ENCODE measurements around the gene MAMDC4. TPM values are rescaled to one million over a fixed set of nuclear protein-coding genes. Genes with fewer than 3 reads are reported as not detected.
"Not testable (repeated sequence)": the region's sequence is repeated elsewhere in the genome, so short reads cannot be mapped to it uniquely, and the experiment has no call there.

The MAMDC4 gene
- polyA plus RNA-seq, 6 donors from 2014 or later: not detected

DNA sequence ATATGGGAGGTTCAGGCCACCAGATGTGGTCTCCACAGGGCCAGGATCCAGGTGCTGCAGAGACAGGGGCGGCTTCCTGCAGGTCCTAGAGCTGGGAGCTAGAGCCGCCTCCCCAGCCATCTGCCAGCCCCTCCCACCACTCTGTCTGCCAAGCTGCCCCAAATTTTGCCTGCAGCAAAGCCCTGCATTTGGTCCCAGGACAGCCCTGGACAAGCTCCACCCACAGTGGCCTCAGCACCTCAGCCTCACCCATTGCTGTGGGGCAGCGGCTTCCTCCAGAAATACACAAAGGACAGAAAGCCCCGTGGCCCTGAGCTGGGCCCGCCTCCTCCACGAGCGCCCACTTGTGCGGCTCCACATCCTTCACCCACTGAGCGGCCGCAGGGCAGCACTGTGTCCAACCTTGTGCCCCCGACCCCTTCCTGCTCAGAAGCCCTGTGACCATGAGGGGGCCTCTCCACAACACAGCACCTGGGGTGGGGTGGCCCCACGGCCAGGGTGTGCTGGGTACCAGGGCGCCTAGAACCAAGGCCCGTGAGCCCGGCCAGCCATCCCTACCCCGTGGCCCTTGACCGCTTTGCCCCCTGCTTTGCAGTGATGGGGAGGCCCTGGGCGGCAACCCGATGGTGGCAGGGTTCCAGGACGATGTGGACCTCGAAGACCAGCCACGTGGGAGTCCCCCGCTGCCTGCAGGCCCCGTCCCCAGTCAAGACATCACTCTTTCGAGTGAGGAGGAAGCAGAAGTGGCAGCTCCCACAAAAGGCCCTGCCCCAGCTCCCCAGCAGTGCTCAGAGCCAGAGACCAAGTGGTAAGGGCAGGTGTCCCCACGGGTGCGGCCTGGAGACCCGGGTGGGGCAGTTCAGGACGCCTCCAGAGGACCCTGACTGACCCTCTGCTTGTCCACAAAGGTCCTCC is 13.6 kb upstream of the MAMDC4 start:
- no peaks in the 10 kb centered on the region for H3K9me3 Mint-ChIP-seq
- peak overlapping the region in 1 of 6 donors; percentile 47 for H3K27ac Mint-ChIP-seq
- ATAC-seq (ENCODE audit: low read depth in 2 of 2) (no peak), DNase-seq (no peak)
- peaks cover 0 to 5% (median 0%) of the 10 kb centered on the region in 3 donors for H3K27me3 Mint-ChIP-seq
- peaks cover 7 to 17% (median 9%) of the 10 kb centered on the region in 3 donors for H3K4me1 Mint-ChIP-seq
- H3K4me3 Mint-ChIP-seq: peak overlapping the region in 1 of 8 donors; percentile 74
- H3K36me3 Mint-ChIP-seq: peaks cover 0 to 8% of the 10 kb centered on the region in 2 donors

DNA sequence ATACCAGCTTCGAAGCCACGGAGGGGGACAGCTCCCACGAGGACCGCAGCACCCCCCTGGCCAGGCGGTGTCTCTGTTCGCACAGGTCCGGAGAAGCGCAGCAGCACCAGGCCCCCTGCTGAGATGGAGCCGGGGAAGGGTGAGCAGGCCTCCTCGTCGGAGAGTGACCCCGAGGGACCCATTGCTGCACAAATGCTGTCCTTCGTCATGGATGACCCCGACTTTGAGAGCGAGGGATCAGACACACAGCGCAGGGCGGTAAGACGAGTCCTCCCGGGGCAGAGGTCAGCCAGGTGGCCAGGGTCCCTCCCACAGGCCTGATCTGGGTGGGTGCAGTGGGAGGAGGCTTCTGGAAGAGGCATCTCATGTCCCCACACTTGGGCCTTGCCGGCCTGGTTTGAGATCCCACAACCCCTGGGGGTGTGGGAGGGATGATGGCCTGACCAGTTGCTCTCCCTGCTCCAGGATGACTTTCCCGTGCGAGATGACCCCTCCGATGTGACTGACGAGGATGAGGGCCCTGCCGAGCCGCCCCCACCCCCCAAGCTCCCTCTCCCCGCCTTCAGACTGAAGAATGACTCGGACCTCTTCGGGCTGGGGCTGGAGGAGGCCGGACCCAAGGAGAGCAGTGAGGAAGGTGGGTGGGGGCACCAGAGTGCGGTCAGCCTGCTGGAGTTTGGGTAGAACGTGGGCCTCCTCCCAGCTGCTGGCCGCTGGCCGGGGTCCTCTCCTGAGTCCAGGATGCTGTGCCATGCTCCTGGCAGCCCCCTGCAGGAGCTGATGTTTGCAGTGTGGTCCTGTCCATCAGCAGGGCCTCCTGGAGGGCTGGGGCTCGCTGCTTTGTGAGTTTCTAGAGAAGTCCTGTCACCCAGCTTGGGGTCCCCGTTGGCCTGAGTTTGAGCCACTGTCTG is 12.7 kb upstream of the MAMDC4 start:
- no peak overlapping the region for H3K27ac Mint-ChIP-seq
- DNase-seq (no peak), ATAC-seq (ENCODE audit: low read depth in 2 of 2) (no peak)
- peak overlapping the region in 2 of 8 donors; percentile 59 to 65 for H3K4me3 Mint-ChIP-seq
- peaks cover 8 to 22% (median 9%) of the 10 kb centered on the region in 3 donors for H3K4me1 Mint-ChIP-seq
- H3K27me3 Mint-ChIP-seq: peaks cover 0 to 9% (median 0%) of the 10 kb centered on the region in 3 donors
- H3K9me3 Mint-ChIP-seq: no peaks in the 10 kb centered on the region
- H3K36me3 Mint-ChIP-seq: peaks cover 0 to 8% of the 10 kb centered on the region in 2 donors

DNA sequence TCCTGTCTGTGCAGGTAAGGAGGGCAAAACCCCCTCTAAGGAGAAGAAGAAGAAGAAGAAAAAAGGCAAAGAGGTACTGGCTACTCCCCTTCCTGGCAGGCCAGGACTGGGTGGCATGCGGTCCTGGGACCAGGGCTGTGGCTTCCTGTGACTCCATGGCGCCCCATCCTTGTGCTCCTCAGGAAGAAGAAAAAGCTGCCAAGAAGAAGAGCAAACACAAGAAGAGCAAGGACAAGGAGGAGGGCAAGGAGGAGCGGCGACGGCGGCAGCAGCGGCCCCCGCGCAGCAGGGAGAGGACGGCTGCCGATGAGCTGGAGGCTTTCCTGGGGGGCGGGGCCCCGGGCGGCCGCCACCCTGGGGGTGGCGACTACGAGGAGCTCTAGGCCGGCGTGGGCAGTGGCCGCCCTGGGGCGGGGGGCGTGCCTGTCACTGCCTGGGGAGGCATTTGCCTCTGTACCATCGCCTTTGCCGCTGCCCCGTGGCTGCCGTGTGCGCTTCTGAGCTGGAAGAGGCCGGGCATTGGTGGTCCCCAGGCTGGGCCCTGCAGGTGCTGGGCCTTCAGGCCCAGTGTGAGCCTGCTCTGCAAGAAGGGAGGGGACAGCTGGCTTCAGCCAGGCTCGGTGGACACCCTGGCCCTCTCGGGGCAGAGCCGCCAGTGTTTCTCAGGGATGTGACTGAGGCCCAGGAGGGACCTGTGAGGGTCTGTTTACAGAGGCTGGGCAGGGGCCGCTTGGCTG is 11.8 kb upstream of the MAMDC4 start:
- Mint-ChIP-seq H3K27ac (peak overlapping the region in 2 of 6 donors; percentile 66 to 87), H3K4me1 (peaks cover 8 to 22% (median 9%) of the 10 kb centered on the region in 3 donors), H3K4me3 (peak overlapping the region in 3 of 8 donors; percentile 49 to 65 (median 59)), H3K36me3 (peaks cover 0 to 8% of the 10 kb centered on the region in 2 donors), H3K9me3 (no peaks in the 10 kb centered on the region), H3K27me3 (peaks cover 0 to 9% (median 0%) of the 10 kb centered on the region in 3 donors)
- no peak for DNase-seq
- no peak for ATAC-seq (ENCODE audit: low read depth in 2 of 2)

- H3K4me3 Mint-ChIP-seq: peak overlapping the region in 3 of 8 donors; percentile 12 to 88 (median 22)
- no peaks in the 10 kb centered on the region for H3K9me3 Mint-ChIP-seq
- no peak for ATAC-seq (ENCODE audit: low read depth in 2 of 2)
Observed at GRCh38 chr9:136840877-136841645, 11.1 kb upstream of the MAMDC4 start.

DNA sequence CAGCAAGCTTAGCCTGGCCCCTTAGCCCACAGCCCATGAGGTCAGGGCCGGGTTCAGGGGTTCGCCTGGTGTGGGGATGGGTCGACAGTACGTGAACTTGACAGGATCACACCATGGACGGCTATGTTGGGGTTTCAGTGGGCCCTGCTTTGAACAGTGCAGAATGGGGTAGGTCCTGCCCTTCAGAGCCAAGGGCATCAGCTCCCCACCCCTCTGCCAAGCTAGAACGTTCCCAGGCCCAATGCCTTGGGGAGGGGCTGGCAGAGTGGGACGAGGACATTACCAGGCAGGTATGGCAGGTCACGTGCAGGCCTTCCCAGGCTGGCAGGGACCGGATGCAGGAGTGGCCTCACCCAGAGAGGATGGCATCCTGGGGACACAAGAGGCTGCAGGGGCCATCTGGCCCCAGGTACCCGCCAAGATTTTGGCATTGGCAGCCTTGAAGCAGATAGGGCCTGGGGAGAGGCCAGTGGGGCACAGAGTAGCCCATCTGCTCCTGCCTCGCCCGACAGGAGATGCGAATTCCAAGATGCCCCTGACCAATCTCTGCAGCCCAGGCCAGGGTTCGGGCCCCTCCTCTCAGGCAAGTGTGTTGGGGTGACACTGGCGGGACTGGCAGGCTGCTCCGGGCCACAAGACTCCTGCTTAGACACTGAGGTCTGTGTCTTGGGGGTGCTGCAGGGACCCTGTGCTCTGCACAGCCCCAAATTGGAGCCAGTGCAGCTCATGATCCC is 10.3 kb upstream of the MAMDC4 start:
- not testable (repeated sequence) for DNase-seq; H3K36me3 Mint-ChIP-seq; H3K9me3 Mint-ChIP-seq; ATAC-seq (ENCODE audit: low read depth in 2 of 2)
- Mint-ChIP-seq H3K27ac (peak overlapping the region in 2 of 6 donors; percentile 75 to 92), H3K4me1 (peaks cover 8 to 27% (median 9%) of the 10 kb centered on the region in 3 donors), H3K27me3 (peaks cover 0 to 14% (median 0%) of the 10 kb centered on the region in 3 donors), H3K4me3 (peak overlapping the region; percentile 74 to 92 (median 88))

More at GRCh38 chr9:136840877-136841645, 11.1 kb upstream of the MAMDC4 start:
- no peak for DNase-seq
- peaks cover 8 to 22% (median 9%) of the 10 kb centered on the region in 3 donors for H3K4me1 Mint-ChIP-seq
- H3K27ac Mint-ChIP-seq: no peak overlapping the region
- H3K27me3 Mint-ChIP-seq: peaks cover 0 to 9% (median 0%) of the 10 kb centered on the region in 3 donors
- H3K36me3 Mint-ChIP-seq: peaks cover 0 to 8% of the 10 kb centered on the region in 2 donors

DNA sequence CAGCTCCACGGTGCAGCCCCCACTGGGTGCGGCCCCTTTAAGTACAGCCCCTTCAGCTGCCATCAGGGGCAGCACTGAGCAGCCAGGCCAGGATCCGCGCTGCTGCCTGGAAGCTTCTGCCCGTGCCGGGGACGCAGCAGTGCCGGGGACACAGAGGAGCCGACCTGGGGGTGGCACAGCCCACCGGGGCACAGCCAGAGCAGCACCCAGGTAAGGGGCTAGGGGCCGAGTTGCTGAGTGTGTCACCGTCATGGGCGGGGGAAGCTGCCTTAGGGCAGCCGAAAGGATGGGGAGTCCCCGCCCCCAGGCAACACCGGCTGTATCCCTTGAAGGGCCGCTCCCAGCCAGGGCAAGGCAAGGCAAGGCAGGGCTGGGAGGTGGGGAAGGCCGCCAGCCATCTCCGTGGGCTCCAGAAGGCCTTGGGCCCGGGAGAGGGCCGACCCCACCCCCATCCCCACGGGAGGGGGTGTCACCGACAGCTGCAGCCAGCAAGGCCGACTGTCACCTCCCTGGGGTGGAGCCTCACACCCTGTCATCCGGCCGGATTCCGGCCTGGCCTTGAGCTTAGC is 9.7 kb upstream of the MAMDC4 start, which contains the start of gene AJM1:
AJM1 (plus strand) TSS at position 99 of the 569 bp plus-strand sequence. CDS start 1,937 bp downstream, outside the sequence.
- peaks cover 0 to 16% (median 2%) of the 10 kb centered on the region in 3 donors for H3K27me3 Mint-ChIP-seq
- peak within 1 kb of the TSS in 4 of 6 donors; percentile 22 to 96 (median 84) for H3K27ac Mint-ChIP-seq
- not testable (repeated sequence) for H3K9me3 Mint-ChIP-seq, H3K36me3 Mint-ChIP-seq
- ATAC-seq (ENCODE audit: low read depth in 2 of 2) (peak; percentile 88 to 89), DNase-seq (peak; percentile 79)
- H3K4me3 Mint-ChIP-seq: peak within 1 kb of the TSS; percentile 82 to 92 (median 88)
- H3K4me1 Mint-ChIP-seq: peaks cover 10 to 30% (median 10%) of the 10 kb centered on the region in 3 donors

GRCh38 chr9:136843159-136843800 is 8.9 kb upstream of the MAMDC4 start:
- Mint-ChIP-seq H3K27ac (peak overlapping the region in 4 of 6 donors; percentile 26 to 88 (median 41)), H3K4me1 (peaks cover 15 to 36% (median 18%) of the 10 kb centered on the region in 3 donors), H3K27me3 (peaks cover 0 to 22% (median 10%) of the 10 kb centered on the region in 3 donors), H3K4me3 (peak overlapping the region; percentile 57 to 89 (median 81))
- H3K9me3 Mint-ChIP-seq; H3K36me3 Mint-ChIP-seq; DNase-seq; ATAC-seq (ENCODE audit: low read depth in 2 of 2): not testable (repeated sequence)

GRCh38 chr9:136843801-136844740 is 8.1 kb upstream of the MAMDC4 start:
- Mint-ChIP-seq H3K4me1 (peaks cover 15 to 41% (median 21%) of the 10 kb centered on the region in 3 donors), H3K27me3 (peaks cover 2 to 22% (median 10%) of the 10 kb centered on the region in 3 donors), H3K27ac (peak overlapping the region in 3 of 6 donors; percentile 26 to 88 (median 43)), H3K4me3 (peak overlapping the region; percentile 57 to 89 (median 81))
- H3K9me3 Mint-ChIP-seq, H3K36me3 Mint-ChIP-seq: not testable (repeated sequence)
- DNase-seq: peak; percentile 60
- ATAC-seq (ENCODE audit: low read depth in 2 of 2): peak; percentile 19 to 27

- no peak for DNase-seq
- no peak for ATAC-seq (ENCODE audit: low read depth in 2 of 2)
- H3K27me3 Mint-ChIP-seq: peaks cover 4 to 22% (median 10%) of the 10 kb centered on the region in 3 donors
- peak overlapping the region in 5 of 8 donors; percentile 9 to 61 (median 44) for H3K4me3 Mint-ChIP-seq
- peaks cover 17 to 44% (median 20%) of the 10 kb centered on the region in 3 donors for H3K4me1 Mint-ChIP-seq
- H3K27ac Mint-ChIP-seq: peak overlapping the region in 3 of 6 donors; percentile 57 to 74 (median 74)
- H3K36me3 Mint-ChIP-seq: peaks cover 0 to 5% of the 10 kb centered on the region in 2 donors
- peaks cover 0 to 2% (median 0%) of the 10 kb centered on the region in 7 donors for H3K9me3 Mint-ChIP-seq
Observed at GRCh38 chr9:136844761-136845464, 7.2 kb upstream of the MAMDC4 start.

Measured in naive B cell (primary cell).